Measurements from ENCODE around the gene ATP5F1D. TPM values are rescaled to one million over a fixed set of nuclear protein-coding genes. Genes with fewer than 3 reads are reported as not detected.

The ATP5F1D gene
- total and polyA plus RNA-seq, 9 donors, result 1.3 to 218 (median 138) TPM

GRCh38 chr19:1252821-1253513 is 11.4 kb downstream of the ATP5F1D start:
- Histone ChIP-seq H3K4me3 (peak overlapping the region; percentile 65), H3K27me3 (no peaks in the 10 kb centered on the region), H3K9me3 (no peaks in the 10 kb centered on the region), H3K36me3 (no peaks in the 10 kb centered on the region), H3K4me1 (ENCODE audit: insufficient read depth) (peaks cover 23% of the 10 kb centered on the region), H3K27ac (peak overlapping the region; percentile 87 to 89)
- TF ChIP-seq, protein P1, sequence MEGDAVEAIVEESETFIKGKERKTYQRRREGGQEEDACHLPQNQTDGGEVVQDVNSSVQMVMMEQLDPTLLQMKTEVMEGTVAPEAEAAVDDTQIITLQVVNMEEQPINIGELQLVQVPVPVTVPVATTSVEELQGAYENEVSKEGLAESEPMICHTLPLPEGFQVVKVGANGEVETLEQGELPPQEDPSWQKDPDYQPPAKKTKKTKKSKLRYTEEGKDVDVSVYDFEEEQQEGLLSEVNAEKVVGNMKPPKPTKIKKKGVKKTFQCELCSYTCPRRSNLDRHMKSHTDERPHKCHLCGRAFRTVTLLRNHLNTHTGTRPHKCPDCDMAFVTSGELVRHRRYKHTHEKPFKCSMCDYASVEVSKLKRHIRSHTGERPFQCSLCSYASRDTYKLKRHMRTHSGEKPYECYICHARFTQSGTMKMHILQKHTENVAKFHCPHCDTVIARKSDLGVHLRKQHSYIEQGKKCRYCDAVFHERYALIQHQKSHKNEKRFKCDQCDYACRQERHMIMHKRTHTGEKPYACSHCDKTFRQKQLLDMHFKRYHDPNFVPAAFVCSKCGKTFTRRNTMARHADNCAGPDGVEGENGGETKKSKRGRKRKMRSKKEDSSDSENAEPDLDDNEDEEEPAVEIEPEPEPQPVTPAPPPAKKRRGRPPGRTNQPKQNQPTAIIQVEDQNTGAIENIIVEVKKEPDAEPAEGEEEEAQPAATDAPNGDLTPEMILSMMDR (IDR thresholded peaks at IDR 0.05), result peak in 1 of 3 donors; percentile 31
- TF ChIP-seq EP300 (IDR thresholded peaks at IDR 0.05) (peak; percentile 12), POLR2A (IDR thresholded peaks at IDR 0.05) (no peak)
- intact Hi-C loops (cut with DNase I), result no loop called here
- WGBS, 3 donors, result 1% methylated on average over 12 to 26 of the region's 26 CpGs
- peak; percentile 90 to 95 (median 91) for DNase-seq

GRCh38 chr19:1253514-1254080 is 12.0 kb downstream of the ATP5F1D start:
- no peaks in the 10 kb centered on the region for H3K27me3 ChIP-seq
- no peaks in the 10 kb centered on the region for H3K36me3 ChIP-seq
- peak overlapping the region; percentile 65 for H3K4me3 ChIP-seq
- peak overlapping the region; percentile 87 to 89 for H3K27ac ChIP-seq
- TF ChIP-seq EP300 (IDR thresholded peaks at IDR 0.05), result no peak
- TF ChIP-seq, protein P1 (IDR thresholded peaks at IDR 0.05), result no peak
- TF ChIP-seq POLR2A (IDR thresholded peaks at IDR 0.05), result no peak
- no peaks in the 10 kb centered on the region for H3K9me3 ChIP-seq
- 16 to 40% (median 40%) methylated on average over 10 to 23 of the region's 23 CpGs for WGBS, 3 donors
- peak in 1 of 5 donors; percentile 75 for DNase-seq
- H3K4me1 ChIP-seq (ENCODE audit: insufficient read depth), result peaks cover 27% of the 10 kb centered on the region
- intact Hi-C loops (cut with DNase I), result no loop called here

- H3K36me3 ChIP-seq, result no peaks in the 10 kb centered on the region
- no peaks in the 10 kb centered on the region for H3K9me3 ChIP-seq
- 77 to 83% (median 81%) methylated on average over 34 to 37 of the region's 37 CpGs for WGBS, 3 donors
- no peaks in the 10 kb centered on the region for H3K27me3 ChIP-seq
- peak overlapping the region; percentile 65 for H3K4me3 ChIP-seq
- intact Hi-C loops (cut with DNase I), result no loop called here
- TF ChIP-seq, protein P1 (IDR thresholded peaks at IDR 0.05), result no peak
- peaks cover 27% of the 10 kb centered on the region for H3K4me1 ChIP-seq (ENCODE audit: insufficient read depth)
- H3K27ac ChIP-seq, result peak overlapping the region; percentile 87 to 89
- DNase-seq, result peak in 2 of 5 donors; percentile 52 to 56
Observed at GRCh38 chr19:1254081-1254527, 12.6 kb downstream of the ATP5F1D start.

- WGBS, 3 donors, result 84 to 91% (median 89%) methylated on average over 20 of the region's 20 CpGs
- DNase-seq, result peak in 1 of 5 donors; percentile 53
- intact Hi-C loops (cut with DNase I), result no loop called here
Observed at GRCh38 chr19:1254530-1255185, 13.1 kb downstream of the ATP5F1D start.

More at GRCh38 chr19:1254530-1255185, 13.1 kb downstream of the ATP5F1D start:
- Histone ChIP-seq H3K27me3 (no peaks in the 10 kb centered on the region), H3K36me3 (no peaks in the 10 kb centered on the region), H3K4me3 (no peak overlapping the region), H3K4me1 (ENCODE audit: insufficient read depth) (peaks cover 32% of the 10 kb centered on the region), H3K27ac (peak overlapping the region; percentile 87 to 89), H3K9me3 (no peaks in the 10 kb centered on the region)
- TF ChIP-seq EP300 (IDR thresholded peaks at IDR 0.05), result no peak
- TF ChIP-seq, protein P1 (IDR thresholded peaks at IDR 0.05), result no peak
